DND-41 (cell line): ENCODE data around the gene SLC6A4.

ENCODE experiments used
- CTCF ChIP-seq: IDR thresholded peaks from 2 replicates; pipeline ENCODE4 v1.5.1; 2012; ENCODE audit warnings: borderline replicate concordance, low read length, moderate library complexity, mild to moderate bottlenecking; ENCODE audit not compliant: poor library complexity, severe bottlenecking; ENCODE audit errors: extremely low read depth
- EZH2 ChIP-seq: IDR thresholded peaks from 3 replicates; pipeline ENCODE4 v1.6.1; 2012; ENCODE audit warnings: borderline replicate concordance, low read depth, mild to moderate bottlenecking, moderate library complexity, low read length, inconsistent platforms; ENCODE audit not compliant: severe bottlenecking

- TF ChIP-seq CTCF (no peak), EZH2 (no peak)
Measured at GRCh38 chr17:30222721-30223175, 12.7 kb downstream of the SLC6A4 start.
